H1 (cell line): ENCODE results near the gene LCN15.

ENCODE experiments used
- CTCF ChIP-seq, 3 experiments: IDR thresholded peaks; 1 replicate in 2 of 3; 2 replicates in 1 of 3; pipeline versions ENCODE4 v1.5.1 to v1.6.1; 2011; ENCODE audit warnings: low read length in 3 of 3, mild to moderate bottlenecking in 3 of 3, inconsistent platforms in 2 of 3, low read depth in 1 of 3, moderate library complexity in 1 of 3; ENCODE audit not compliant: insufficient read depth in 1 of 3; ENCODE audit errors: control extremely low read depth in 1 of 3
- EZH2 ChIP-seq: fragments of 200-600 bp; sonication (generic); IDR thresholded peaks from 2 replicates; pipeline ENCODE4 v1.7.1; 2012; ENCODE audit warnings: low read depth, mild to moderate bottlenecking, moderate library complexity, low read length, inconsistent platforms; ENCODE audit not compliant: severe bottlenecking
- TF ChIP-seq, protein P1 (sequence below): IDR thresholded peaks from 2 replicates; pipeline ENCODE4 v1.6.1; 2012; ENCODE audit warnings: low read length, inconsistent platforms

GRCh38 chr9:136759436-136760325 lies 4.6 kb downstream of the LCN15 start:
- no peak for TF ChIP-seq EZH2
- TF ChIP-seq CTCF (IDR thresholded peaks at IDR 0.05; ENCODE audit: control extremely low read depth in 1 of 3, insufficient read depth in 1 of 3, low read depth in 1 of 3, low read length in 3 of 3): 0 out of 4 replicates have a peak, but pooled peaks of 1 of the 3 experiments have one; percentile 1
- TF ChIP-seq, protein P1, sequence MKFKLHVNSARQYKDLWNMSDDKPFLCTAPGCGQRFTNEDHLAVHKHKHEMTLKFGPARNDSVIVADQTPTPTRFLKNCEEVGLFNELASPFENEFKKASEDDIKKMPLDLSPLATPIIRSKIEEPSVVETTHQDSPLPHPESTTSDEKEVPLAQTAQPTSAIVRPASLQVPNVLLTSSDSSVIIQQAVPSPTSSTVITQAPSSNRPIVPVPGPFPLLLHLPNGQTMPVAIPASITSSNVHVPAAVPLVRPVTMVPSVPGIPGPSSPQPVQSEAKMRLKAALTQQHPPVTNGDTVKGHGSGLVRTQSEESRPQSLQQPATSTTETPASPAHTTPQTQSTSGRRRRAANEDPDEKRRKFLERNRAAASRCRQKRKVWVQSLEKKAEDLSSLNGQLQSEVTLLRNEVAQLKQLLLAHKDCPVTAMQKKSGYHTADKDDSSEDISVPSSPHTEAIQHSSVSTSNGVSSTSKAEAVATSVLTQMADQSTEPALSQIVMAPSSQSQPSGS: no peak
